ENCODE results near the gene TSPAN4. TPM values are rescaled to one million over a fixed set of nuclear protein-coding genes. Genes with fewer than 3 reads are reported as not detected.

TSPAN4 gene
- total and polyA plus RNA-seq, 12 donors, result 22.2 to 66.5 (median 29.5) TPM

- Histone ChIP-seq H3K4me3 (no peak overlapping the region), H3K27ac (no peak overlapping the region), H3K36me3 (peaks cover 0 to 9% (median 0%) of the 10 kb centered on the region in 9 donors), H3K9me3 (no peaks in the 10 kb centered on the region), H3K4me1 (peaks cover 11 to 61% (median 29%) of the 10 kb centered on the region in 9 donors), H3K27me3 (no peaks in the 10 kb centered on the region)
- no peak for TF ChIP-seq CTCF (IDR thresholded peaks at IDR 0.05)
- 69 to 74% methylated on average over 8 of the region's 8 CpGs for WGBS, 2 donors
- intact Hi-C loops (cut with DNase I), result loop anchor here in 2 of 10 donors (10.0 kb wide), 1 partner anchor 188 kb away; no protein-coding TSS in a partner anchor
- DNase-seq, result no peak
- ATAC-seq, result no peak
Measured at GRCh38 chr11:856397-856796, 13.7 kb downstream of the TSPAN4 start.

GRCh38 chr11:858053-858761 is 15.6 kb downstream of the TSPAN4 start:
- no peak for TF ChIP-seq CTCF (IDR thresholded peaks at IDR 0.05)
- intact Hi-C loops (cut with DNase I), result loop anchor here in 2 of 10 donors (10.0 kb wide), 1 partner anchor 187 kb away; no protein-coding TSS in a partner anchor
- no peak for ATAC-seq
- H3K27ac ChIP-seq, result no peak overlapping the region
- peaks cover 11 to 52% (median 33%) of the 10 kb centered on the region in 9 donors for H3K4me1 ChIP-seq
- H3K4me3 ChIP-seq, result no peak overlapping the region
- 86 to 88% methylated on average over 27 of the region's 27 CpGs for WGBS, 2 donors
- H3K9me3 ChIP-seq, result no peaks in the 10 kb centered on the region
- peaks cover 0 to 20% (median 0%) of the 10 kb centered on the region in 9 donors for H3K36me3 ChIP-seq
- H3K27me3 ChIP-seq, result no peaks in the 10 kb centered on the region
- DNase-seq, result no peak

DNA sequence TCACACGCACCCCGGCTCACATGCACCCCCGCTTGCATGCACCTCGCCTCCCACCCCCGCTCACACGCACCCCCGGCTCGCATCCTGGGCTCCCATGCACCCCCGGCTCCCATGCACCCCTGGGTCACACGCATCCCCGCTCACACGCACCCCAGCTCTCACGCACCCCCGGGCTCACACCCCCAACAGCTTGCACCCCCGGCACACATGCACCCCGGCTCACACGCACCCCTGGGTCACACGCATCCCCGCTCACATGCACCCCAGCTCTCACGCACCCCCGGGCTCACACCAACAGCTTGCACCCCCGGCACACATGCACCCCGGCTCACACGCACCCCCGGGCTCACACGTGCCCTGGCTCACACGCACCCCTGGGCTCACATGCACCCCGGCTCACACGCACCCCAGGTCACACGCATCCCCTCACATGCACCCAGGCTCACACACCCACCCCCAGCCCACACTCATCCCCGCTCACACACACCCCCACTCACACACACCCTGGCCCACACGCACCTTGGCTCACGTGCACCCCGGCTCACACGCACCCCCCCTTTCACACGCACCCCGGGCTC is 16.2 kb downstream of the TSPAN4 start:
- intact Hi-C loops (cut with DNase I), result loop anchor here in 2 of 10 donors (10.0 kb wide), 1 partner anchor 186 kb away; no protein-coding TSS in a partner anchor

More for the DNA sequence above, 16.2 kb downstream of the TSPAN4 start:
- DNase-seq (no peak), ATAC-seq (no peak)
- no peak overlapping the region for H3K4me3 ChIP-seq
- TF ChIP-seq CTCF (IDR thresholded peaks at IDR 0.05), result no peak
- no peaks in the 10 kb centered on the region for H3K27me3 ChIP-seq
- WGBS, 2 donors, result 92 to 95% methylated on average over 33 to 37 of the region's 37 CpGs
- H3K36me3 ChIP-seq, result peaks cover 0 to 25% (median 0%) of the 10 kb centered on the region in 9 donors
- no peaks in the 10 kb centered on the region for H3K9me3 ChIP-seq
- H3K27ac ChIP-seq, result no peak overlapping the region
- H3K4me1 ChIP-seq, result peaks cover 11 to 52% (median 33%) of the 10 kb centered on the region in 9 donors

Measured in heart right ventricle (tissue), 16 donors.